HG03280 (cell line): Measurements from ENCODE around the gene FAM90A26.
"Not testable (repeated sequence)": the region's sequence is repeated elsewhere in the genome, so short reads cannot be mapped to it uniquely, and the experiment has no call there.

Source experiments
- ATAC-seq: cut with Tn5 transposase; IDR thresholded peaks from one replicate; pipeline ENCODE4 v1.9.1; 2021; ENCODE audit warnings: mild to moderate bottlenecking, moderate library complexity; ENCODE audit not compliant: unreplicated experiment

The FAM90A26 gene

DNA sequence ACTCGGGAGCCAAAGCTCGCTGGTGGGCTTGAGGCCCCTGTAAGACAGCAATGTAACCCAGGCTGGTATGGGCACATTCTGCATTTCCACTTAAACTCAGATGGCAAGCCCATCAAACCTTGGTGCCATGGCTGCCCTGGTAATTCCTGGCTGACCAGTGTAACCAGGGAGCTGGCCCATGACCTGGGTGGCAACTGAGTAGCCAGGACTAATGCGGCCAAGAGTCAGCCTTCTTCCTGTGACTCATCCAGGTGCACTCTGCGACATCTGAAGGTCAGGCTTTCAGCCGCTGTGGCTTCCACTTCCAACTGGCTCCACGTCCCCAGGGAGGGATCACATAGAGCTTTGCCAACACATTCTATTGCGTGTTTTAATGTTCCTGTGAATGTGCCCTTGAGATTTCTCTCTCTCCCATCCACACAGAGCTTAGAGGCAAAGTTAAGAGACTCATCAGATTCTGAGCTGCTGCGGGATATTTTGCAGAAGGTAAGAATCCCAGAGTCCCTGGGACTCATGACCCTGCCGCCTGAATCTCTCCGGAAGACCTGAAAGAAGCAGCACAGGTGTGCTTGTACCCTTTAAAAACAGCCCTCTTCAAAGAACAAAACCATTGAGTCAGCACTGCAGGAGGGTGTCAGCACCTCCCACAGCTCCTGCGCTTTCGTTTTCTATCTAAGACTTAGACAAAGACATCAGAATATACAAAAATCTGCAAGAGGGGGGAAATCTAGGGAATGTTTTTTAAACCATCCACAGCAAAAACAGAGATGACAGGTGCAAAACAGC is 14.9 kb upstream of the FAM90A26 start:
- ATAC-seq = not testable (repeated sequence)

GRCh38 chr4:9158392-9158791 is 11.8 kb upstream of the FAM90A26 start:
- ATAC-seq = not testable (repeated sequence)

- ATAC-seq = not testable (repeated sequence)
These were observed 10.2 kb upstream of the FAM90A26 start for GRCh38 chr4:9160046-9160445.

- ATAC-seq = not testable (repeated sequence)
These were observed 4.2 kb upstream of the FAM90A26 start for GRCh38 chr4:9165990-9166389.

DNA sequence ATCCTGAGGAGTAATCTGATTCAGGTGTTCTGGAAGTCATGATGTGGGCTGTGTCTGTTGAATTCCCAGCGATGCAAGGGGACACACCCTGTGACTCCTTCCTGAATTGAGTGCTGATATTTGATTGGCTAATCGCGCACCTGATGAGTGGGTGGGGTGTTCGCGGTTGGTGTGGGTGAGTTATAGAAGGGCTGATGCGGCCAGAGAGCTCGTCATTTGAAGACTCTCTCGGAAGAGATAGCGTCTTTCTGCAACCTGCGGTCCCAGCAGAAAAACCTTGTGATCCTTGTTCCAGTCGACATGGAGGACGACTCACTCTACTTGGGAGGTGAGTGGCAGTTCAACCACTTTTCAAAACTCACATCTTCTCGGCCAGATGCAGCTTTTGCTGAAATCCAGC is 40.1 kb downstream of the FAM90A26 start, which contains the start of gene USP17L10:
TSS of gene USP17L10 (plus strand) at position 301 of the 400 bp plus-strand sequence. CDS start at position 301, 0 bp downstream.
- ATAC-seq = not testable (repeated sequence)

DNA sequence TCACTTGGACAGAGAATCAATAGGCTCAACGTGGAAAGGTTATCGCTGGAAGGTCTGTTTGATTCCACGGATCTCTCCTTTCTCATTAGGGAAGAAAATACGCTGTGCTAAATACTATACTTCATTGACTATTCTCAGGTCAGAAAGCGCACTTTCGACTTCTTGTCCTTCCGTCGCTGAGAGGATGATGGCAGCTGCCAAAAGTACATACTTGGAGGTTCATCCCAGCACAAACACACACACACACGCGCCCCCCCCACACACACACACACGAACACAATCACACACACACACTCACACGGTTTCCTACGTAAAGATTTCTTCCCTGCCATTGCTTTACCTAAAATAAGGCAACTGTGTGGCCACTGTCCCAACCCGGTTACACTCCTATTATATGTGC is 44.5 kb downstream of the FAM90A26 start:
- not testable (repeated sequence) for ATAC-seq

DNA sequence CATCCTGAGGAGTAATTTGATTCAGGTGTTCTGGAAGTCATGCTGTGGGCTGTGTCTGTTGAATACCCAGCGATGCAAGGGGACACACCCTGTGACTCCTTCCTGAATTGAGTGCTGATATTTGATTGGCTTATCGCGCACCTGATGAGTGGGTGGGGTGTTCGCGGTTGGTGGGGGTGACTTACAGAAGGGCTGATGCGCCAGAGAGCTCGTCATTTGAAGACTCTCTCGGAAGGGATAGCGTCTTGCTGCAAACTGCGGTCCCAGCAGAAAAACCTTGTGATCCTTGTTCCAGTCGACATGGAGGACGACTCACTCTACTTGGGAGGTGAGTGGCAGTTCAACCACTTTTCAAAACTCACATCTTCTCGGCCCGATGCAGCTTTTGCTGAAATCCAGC is 44.9 kb downstream of the FAM90A26 start, which contains the start of gene USP17L11:
TSS of gene USP17L11 (plus strand) at position 301 of the 400 bp plus-strand sequence. CDS start at position 301, 0 bp downstream.
- not testable (repeated sequence) for ATAC-seq

- not testable (repeated sequence) for ATAC-seq
These were observed 49.6 kb downstream of the FAM90A26 start, which contains the start of gene USP17L12 for GRCh38 chr4:9219852-9220251. Gene USP17L12 (plus strand): TSS chr4:9220152. CDS start chr4:9220152, 0 bp downstream.

GRCh38 chr4:9224596-9224995 is 54.4 kb downstream of the FAM90A26 start, which contains the start of gene USP17L13:
Gene USP17L13 (plus strand): TSS chr4:9224896. CDS start chr4:9224896, 0 bp downstream.
- ATAC-seq = not testable (repeated sequence)
